Memory B cell (primary cell): ENCODE results near the gene TSPYL1.
A peak's percentile ranks its signal among the peaks of the same experiment; 100 is the strongest.

Experiments used
- ATAC-seq: fragments of 150-1000 bp; cut with Tn5 transposase; 2 replicates; pipeline ENCODE4 v1.10.0; 2021; ENCODE audit warnings: low read depth, mild to moderate bottlenecking, moderate library complexity
- DNase-seq, 2 donors: peaks; one replicate each; pipeline ENCODE4 v3.0.0; 2022; ENCODE audit warnings: low spot score in 2 of 2
- H3K27ac Mint-ChIP-seq: one replicate; pipeline ENCODE4 v1.8.0; 2022; ENCODE audit warnings: mild to moderate bottlenecking, moderate library complexity, mixed read lengths
- H3K27me3 Mint-ChIP-seq: one replicate; pipeline ENCODE4 v1.8.0; 2022; ENCODE audit warnings: mixed read lengths
- H3K36me3 Mint-ChIP-seq: one replicate; pipeline ENCODE4 v1.8.0; 2022; ENCODE audit warnings: mild to moderate bottlenecking, mixed read lengths
- H3K4me1 Mint-ChIP-seq: one replicate; pipeline ENCODE4 v1.8.0; 2022; ENCODE audit warnings: mixed read lengths
- H3K4me3 Mint-ChIP-seq: one replicate; pipeline ENCODE4 v1.8.0; 2022; ENCODE audit warnings: mild to moderate bottlenecking, moderate library complexity, mixed read lengths
- H3K9me3 Mint-ChIP-seq: one replicate; pipeline ENCODE4 v1.8.0; 2022; ENCODE audit warnings: mixed read lengths

TSPYL1 gene

GRCh38 chr6:116239856-116240255 is 39.9 kb downstream of the TSPYL1 start:
- ATAC-seq (no peak), DNase-seq (no peak)
- Mint-ChIP-seq H3K4me1 (no peaks in the 10 kb centered on the region), H3K27me3 (no peaks in the 10 kb centered on the region), H3K36me3 (peaks cover 19% of the 10 kb centered on the region), H3K9me3 (no peaks in the 10 kb centered on the region), H3K4me3 (no peak overlapping the region), H3K27ac (no peak overlapping the region)

- DNase-seq: no peak
- no peaks in the 10 kb centered on the region for H3K9me3 Mint-ChIP-seq
- H3K27me3 Mint-ChIP-seq: no peaks in the 10 kb centered on the region
- H3K36me3 Mint-ChIP-seq: peaks cover 16% of the 10 kb centered on the region
- H3K4me1 Mint-ChIP-seq: no peaks in the 10 kb centered on the region
- no peak for ATAC-seq
- H3K4me3 Mint-ChIP-seq: no peak overlapping the region
- no peak overlapping the region for H3K27ac Mint-ChIP-seq
Observed at GRCh38 chr6:116239256-116239655, 40.5 kb downstream of the TSPYL1 start.

GRCh38 chr6:116238083-116238482 is 41.6 kb downstream of the TSPYL1 start:
- no peak overlapping the region for H3K27ac Mint-ChIP-seq
- H3K4me3 Mint-ChIP-seq: no peak overlapping the region
- H3K4me1 Mint-ChIP-seq: no peaks in the 10 kb centered on the region
- H3K27me3 Mint-ChIP-seq: no peaks in the 10 kb centered on the region
- H3K36me3 Mint-ChIP-seq: peaks cover 14% of the 10 kb centered on the region
- H3K9me3 Mint-ChIP-seq: no peaks in the 10 kb centered on the region
- DNase-seq (no peak), ATAC-seq (no peak)

- Mint-ChIP-seq H3K4me1 (no peaks in the 10 kb centered on the region), H3K9me3 (no peaks in the 10 kb centered on the region), H3K27ac (peak overlapping the region; percentile 58), H3K4me3 (no peak overlapping the region), H3K27me3 (no peaks in the 10 kb centered on the region), H3K36me3 (peaks cover 12% of the 10 kb centered on the region)
- DNase-seq (no peak), ATAC-seq (no peak)
Observed at GRCh38 chr6:116234689-116235088, 45.0 kb downstream of the TSPYL1 start.

GRCh38 chr6:116229287-116229913 is 50.3 kb downstream of the TSPYL1 start:
- H3K36me3 Mint-ChIP-seq: peaks cover 18% of the 10 kb centered on the region
- H3K27ac Mint-ChIP-seq: no peak overlapping the region
- DNase-seq (no peak), ATAC-seq (no peak)
- no peaks in the 10 kb centered on the region for H3K27me3 Mint-ChIP-seq
- no peaks in the 10 kb centered on the region for H3K9me3 Mint-ChIP-seq
- H3K4me1 Mint-ChIP-seq: no peaks in the 10 kb centered on the region
- no peak overlapping the region for H3K4me3 Mint-ChIP-seq
